Duodenal mucosa (tissue), 2 donors: ENCODE results near the gene ACTR3C.
"Not testable (repeated sequence)": the region's sequence is repeated elsewhere in the genome, so short reads cannot be mapped to it uniquely, and the experiment has no call there.

ENCODE experiments used
- H3K27ac ChIP-seq: one replicate; pipeline ENCODE4 v1.7.0; 2013; ENCODE audit warnings: low read depth, low read length
- H3K27me3 ChIP-seq, 2 donors: one replicate each; pipeline ENCODE4 v1.7.0; 2013; ENCODE audit warnings: low read length in 2 of 2, control low read depth in 1 of 2; ENCODE audit not compliant: insufficient read depth in 2 of 2, control insufficient read depth in 1 of 2
- H3K36me3 ChIP-seq, 2 donors: one replicate each; pipeline ENCODE4 v1.7.0; 2013; ENCODE audit warnings: low read length in 2 of 2, control low read depth in 1 of 2; ENCODE audit not compliant: insufficient read depth in 2 of 2, control insufficient read depth in 1 of 2
- H3K4me1 ChIP-seq, 2 donors: one replicate each; pipeline ENCODE4 v1.7.0; 2013; ENCODE audit warnings: low read length in 2 of 2, control low read depth in 1 of 2; ENCODE audit not compliant: insufficient read depth in 2 of 2, control insufficient read depth in 1 of 2
- H3K4me3 ChIP-seq, 2 donors: one replicate each; pipeline ENCODE4 v1.7.0; 2013; ENCODE audit warnings: low read length in 2 of 2, low read depth in 1 of 2
- H3K9ac ChIP-seq, 2 donors: one replicate each; pipeline ENCODE4 v1.7.0; 2013; ENCODE audit warnings: low read length in 2 of 2, low read depth in 1 of 2
- H3K9me3 ChIP-seq, 2 donors: one replicate each; pipeline ENCODE4 v1.7.0; 2013; ENCODE audit warnings: low read length in 2 of 2, control low read depth in 1 of 2; ENCODE audit not compliant: control insufficient read depth in 1 of 2

Gene ACTR3C

GRCh38 chr7:150314639-150315239 is 8.6 kb downstream of the ACTR3C start:
- H3K36me3 ChIP-seq = no peaks in the 10 kb centered on the region
- H3K9me3 ChIP-seq = no peaks in the 10 kb centered on the region
- no peak overlapping the region for H3K9ac ChIP-seq
- no peak overlapping the region for H3K27ac ChIP-seq
- no peaks in the 10 kb centered on the region for H3K27me3 ChIP-seq
- H3K4me3 ChIP-seq = no peak overlapping the region
- H3K4me1 ChIP-seq = no peaks in the 10 kb centered on the region

- no peak overlapping the region for H3K9ac ChIP-seq
- no peaks in the 10 kb centered on the region for H3K36me3 ChIP-seq
- no peaks in the 10 kb centered on the region for H3K4me1 ChIP-seq
- H3K4me3 ChIP-seq = no peak overlapping the region
- H3K9me3 ChIP-seq = no peaks in the 10 kb centered on the region
- H3K27me3 ChIP-seq = no peaks in the 10 kb centered on the region
- H3K27ac ChIP-seq = no peak overlapping the region
Observed at GRCh38 chr7:150313870-150314269, 9.5 kb downstream of the ACTR3C start.

GRCh38 chr7:150313367-150313809 is 10.0 kb downstream of the ACTR3C start:
- no peaks in the 10 kb centered on the region for H3K36me3 ChIP-seq
- H3K4me1 ChIP-seq = no peaks in the 10 kb centered on the region
- no peak overlapping the region for H3K27ac ChIP-seq
- H3K27me3 ChIP-seq = no peaks in the 10 kb centered on the region
- H3K9me3 ChIP-seq = no peaks in the 10 kb centered on the region
- H3K4me3 ChIP-seq = no peak overlapping the region
- H3K9ac ChIP-seq = no peak overlapping the region

GRCh38 chr7:150312649-150313366 is 10.5 kb downstream of the ACTR3C start:
- H3K9me3 ChIP-seq, H3K27me3 ChIP-seq, H3K36me3 ChIP-seq, H3K27ac ChIP-seq, H3K4me1 ChIP-seq, H3K9ac ChIP-seq, H3K4me3 ChIP-seq: not testable (repeated sequence)

- H3K27me3 ChIP-seq = no peaks in the 10 kb centered on the region
- H3K27ac ChIP-seq = no peak overlapping the region
- no peaks in the 10 kb centered on the region for H3K4me1 ChIP-seq
- no peaks in the 10 kb centered on the region for H3K9me3 ChIP-seq
- no peak overlapping the region for H3K4me3 ChIP-seq
- H3K9ac ChIP-seq = no peak overlapping the region
- no peaks in the 10 kb centered on the region for H3K36me3 ChIP-seq
Observed at GRCh38 chr7:150311711-150312110, 11.6 kb downstream of the ACTR3C start.

GRCh38 chr7:150311146-150311545 is 12.2 kb downstream of the ACTR3C start:
- Histone ChIP-seq H3K36me3 (no peaks in the 10 kb centered on the region), H3K9ac (no peak overlapping the region), H3K4me1 (no peaks in the 10 kb centered on the region), H3K27ac (no peak overlapping the region), H3K4me3 (no peak overlapping the region), H3K27me3 (no peaks in the 10 kb centered on the region), H3K9me3 (no peaks in the 10 kb centered on the region)

GRCh38 chr7:150308575-150308974 is 14.8 kb downstream of the ACTR3C start:
- Histone ChIP-seq H3K27me3 (no peaks in the 10 kb centered on the region), H3K36me3 (no peaks in the 10 kb centered on the region), H3K4me1 (no peaks in the 10 kb centered on the region), H3K4me3 (no peak overlapping the region), H3K27ac (no peak overlapping the region), H3K9ac (no peak overlapping the region), H3K9me3 (no peaks in the 10 kb centered on the region)

- Histone ChIP-seq H3K36me3 (no peaks in the 10 kb centered on the region), H3K9me3 (no peaks in the 10 kb centered on the region), H3K4me1 (no peaks in the 10 kb centered on the region), H3K4me3 (no peak overlapping the region), H3K27me3 (no peaks in the 10 kb centered on the region), H3K27ac (no peak overlapping the region), H3K9ac (no peak overlapping the region)
Observed at GRCh38 chr7:150307904-150308303, 15.4 kb downstream of the ACTR3C start.

GRCh38 chr7:150307129-150307528 is 16.2 kb downstream of the ACTR3C start:
- no peaks in the 10 kb centered on the region for H3K9me3 ChIP-seq
- H3K27ac ChIP-seq = no peak overlapping the region
- no peaks in the 10 kb centered on the region for H3K4me1 ChIP-seq
- no peaks in the 10 kb centered on the region for H3K36me3 ChIP-seq
- no peak overlapping the region for H3K4me3 ChIP-seq
- H3K27me3 ChIP-seq = no peaks in the 10 kb centered on the region
- no peak overlapping the region for H3K9ac ChIP-seq

GRCh38 chr7:150306377-150306776 is 17.0 kb downstream of the ACTR3C start:
- H3K4me1 ChIP-seq, H3K9ac ChIP-seq, H3K36me3 ChIP-seq, H3K9me3 ChIP-seq, H3K27ac ChIP-seq, H3K4me3 ChIP-seq, H3K27me3 ChIP-seq: not testable (repeated sequence)
